Measurements from ENCODE around the gene CENPC.

DNA sequence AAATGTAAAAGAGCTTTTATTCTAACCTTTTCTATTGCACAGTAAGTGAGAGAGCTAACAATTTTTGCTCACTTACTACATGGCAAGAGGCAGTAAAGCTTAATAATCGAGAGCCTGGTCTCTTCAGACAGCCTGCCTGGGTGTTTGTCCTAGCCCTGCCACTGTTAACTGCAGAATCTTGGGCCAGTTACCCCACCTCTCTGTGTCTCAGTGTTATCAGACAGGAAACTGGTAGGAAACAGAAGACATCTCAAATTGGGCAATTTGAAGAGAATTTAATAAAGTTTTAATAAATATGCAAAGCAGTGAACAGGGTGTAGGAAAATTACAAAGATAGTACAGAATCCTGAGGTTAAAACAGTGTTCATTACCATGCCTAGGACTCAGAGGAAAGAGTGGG lies 26.7 kb upstream of the CENPC start:
- TF ChIP-seq CTCF (IDR thresholded peaks at IDR 0.05; ENCODE audit: extremely low read depth in 1 of 2, insufficient read depth in 1 of 2, low read depth in 1 of 2, low read length in 2 of 2) (no peak), POLR2A (IDR thresholded peaks at IDR 0.05; ENCODE audit: low read depth, low read length) (no peak), MYC (IDR thresholded peaks at IDR 0.05; ENCODE audit: low read depth, low read length) (no peak), EZH2 (IDR thresholded peaks at IDR 0.05; ENCODE audit: borderline replicate concordance, low read depth, low read length, severe bottlenecking) (no peak), MAX (IDR thresholded peaks at IDR 0.05; ENCODE audit: insufficient read depth, insufficient read length) (no peak), FOS (IDR thresholded peaks at IDR 0.05; ENCODE audit: borderline replicate concordance, insufficient read depth, low read length) (no peak)
